Measurements from ENCODE around the gene LHFPL3.

LHFPL3 gene

GRCh38 chr7:104857458-104858425, 529.3 kb downstream of the LHFPL3 start:
- DNase-seq, result no peak

DNA sequence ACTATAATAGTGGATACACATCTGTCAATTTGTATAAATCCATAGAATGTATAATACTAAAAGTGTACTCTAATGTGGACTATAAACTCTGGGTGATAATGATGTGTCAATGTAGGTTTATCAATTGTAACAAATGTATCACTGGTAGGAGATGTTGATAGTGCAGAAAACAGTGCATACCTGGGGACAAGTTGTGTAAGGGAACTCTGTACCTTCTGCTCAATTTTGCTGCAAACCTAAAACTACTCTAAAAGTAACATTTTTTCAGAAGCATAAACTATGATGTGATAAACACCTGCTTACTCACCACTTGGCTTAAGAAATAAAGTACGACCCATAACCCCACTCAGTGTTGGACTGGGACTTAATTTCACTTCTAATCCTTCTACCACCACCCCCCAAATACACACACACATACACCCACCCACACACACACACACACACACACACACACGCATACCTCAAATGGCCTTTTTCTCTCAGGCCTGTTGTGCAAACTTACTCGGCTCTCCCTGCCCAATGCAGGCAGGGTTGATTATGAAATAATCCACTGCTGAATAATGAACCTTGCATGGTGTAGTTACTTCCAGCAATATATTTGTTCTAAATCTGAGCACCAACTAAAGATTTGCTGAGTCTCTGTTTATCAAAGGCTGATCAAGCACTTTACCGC, 531.5 kb downstream of the LHFPL3 start:
- no peak for DNase-seq

DNA sequence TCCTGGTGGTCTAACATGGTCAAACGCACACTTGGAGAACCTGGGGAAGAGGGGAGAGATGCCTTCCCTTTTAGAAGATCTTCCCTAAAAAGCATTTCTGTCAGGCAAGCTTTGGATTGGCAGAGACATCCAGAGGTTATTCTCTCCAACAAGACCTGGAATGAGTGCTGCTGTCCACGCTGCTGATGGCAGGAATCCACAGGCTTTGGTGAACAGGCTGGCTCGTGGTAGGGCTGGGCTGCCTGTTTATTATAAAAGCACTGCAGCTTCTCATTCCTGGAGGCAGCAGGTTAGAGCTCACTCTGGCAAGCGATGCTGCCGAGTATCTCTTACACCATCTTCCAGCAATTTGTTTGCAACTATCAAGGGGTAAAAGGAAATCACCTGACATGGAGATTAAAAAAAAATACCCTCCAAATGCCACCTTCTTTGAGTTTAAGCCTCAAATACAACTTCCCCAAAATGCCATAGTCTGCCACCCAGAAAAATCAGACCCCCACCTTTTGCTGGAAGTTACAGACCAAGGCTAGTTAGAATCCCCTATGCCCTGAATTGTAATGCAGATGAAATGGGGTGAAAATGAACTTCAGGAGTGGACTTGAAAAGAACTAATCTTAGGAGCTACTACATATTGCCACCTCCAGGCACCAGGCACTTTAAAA, 533.5 kb downstream of the LHFPL3 start:
- DNase-seq, result no peak

DNA sequence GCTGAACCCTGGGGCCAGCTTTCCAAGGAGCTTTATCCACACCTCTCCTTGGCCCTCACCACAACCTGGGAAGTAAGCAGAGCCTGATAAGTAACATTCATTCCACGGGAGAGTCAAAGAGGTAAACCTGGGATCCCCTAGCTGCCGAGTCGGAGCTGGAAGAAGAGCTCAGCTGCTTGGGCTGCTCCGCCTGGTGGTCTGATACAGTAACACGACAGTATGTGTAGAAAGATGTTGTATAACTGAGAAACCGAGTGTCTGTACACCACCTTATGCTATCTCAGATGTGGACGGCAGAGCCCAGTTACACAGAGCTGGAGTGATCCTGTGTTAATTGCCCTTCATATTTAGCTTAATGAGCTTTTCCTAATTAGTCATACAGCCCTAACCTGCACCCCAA, 534.3 kb downstream of the LHFPL3 start:
- no peak for DNase-seq

DNA sequence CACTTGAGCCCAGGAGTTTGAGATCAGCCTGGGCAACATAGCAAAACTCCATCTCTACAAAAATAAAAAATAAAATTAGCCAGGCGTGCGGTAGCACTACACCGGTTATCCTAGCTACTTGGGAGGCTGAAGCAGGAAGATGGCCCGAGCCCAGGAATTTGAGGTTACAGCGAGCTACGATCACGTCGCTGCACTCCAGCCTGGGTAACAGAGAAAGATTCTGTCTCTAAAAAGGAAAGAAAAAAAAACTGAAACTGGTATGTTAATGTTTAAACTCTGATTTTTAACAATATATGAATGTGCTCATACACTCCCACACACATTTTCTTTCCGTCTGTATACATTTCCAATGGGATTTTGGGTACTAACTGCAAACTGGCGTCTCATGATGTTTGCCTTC, 545.0 kb downstream of the LHFPL3 start:
- DNase-seq, result no peak

DNA sequence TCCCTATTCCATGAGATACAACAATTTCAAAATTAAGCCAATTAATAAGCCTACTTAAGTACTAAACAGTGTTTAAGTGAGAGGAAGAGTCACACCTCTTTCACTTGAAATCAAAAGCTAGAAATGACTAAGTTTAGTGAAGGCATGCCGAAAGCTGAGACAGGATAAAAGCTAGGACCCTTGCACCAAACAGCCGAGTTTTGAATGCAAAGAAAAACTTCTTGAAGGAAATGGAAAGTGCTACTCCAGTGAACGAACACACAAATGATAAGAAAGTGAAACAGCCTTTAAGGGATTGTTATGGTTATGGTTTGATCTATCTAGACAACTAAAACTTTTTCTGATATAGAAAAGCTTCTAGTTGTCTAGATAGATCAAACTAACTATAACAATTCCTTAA, 550.2 kb downstream of the LHFPL3 start:
- no peak for DNase-seq

DNA sequence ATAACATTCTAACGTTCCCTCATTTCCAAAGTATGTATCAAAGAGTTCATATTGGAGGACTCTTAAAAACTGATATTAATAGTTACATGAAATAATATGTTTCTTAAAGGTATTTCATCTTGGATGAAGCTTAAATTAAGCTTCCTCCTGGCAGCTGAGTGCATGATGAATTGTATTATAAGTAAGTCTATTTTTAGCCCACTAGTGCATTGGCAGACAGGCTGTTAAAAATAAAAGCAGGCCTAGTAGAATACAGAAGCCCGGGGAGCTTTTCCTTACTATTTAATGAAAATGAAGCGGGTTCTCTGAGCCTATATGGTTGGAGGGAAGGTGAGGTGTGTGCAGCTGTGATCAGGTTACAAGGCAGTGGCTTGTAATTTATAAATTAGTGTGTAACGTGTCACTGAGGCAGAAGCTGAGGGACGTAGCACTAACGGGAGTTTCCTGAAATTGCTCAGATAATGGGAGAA, 554.9 kb downstream of the LHFPL3 start:
- DNase-seq, result no peak

DNA sequence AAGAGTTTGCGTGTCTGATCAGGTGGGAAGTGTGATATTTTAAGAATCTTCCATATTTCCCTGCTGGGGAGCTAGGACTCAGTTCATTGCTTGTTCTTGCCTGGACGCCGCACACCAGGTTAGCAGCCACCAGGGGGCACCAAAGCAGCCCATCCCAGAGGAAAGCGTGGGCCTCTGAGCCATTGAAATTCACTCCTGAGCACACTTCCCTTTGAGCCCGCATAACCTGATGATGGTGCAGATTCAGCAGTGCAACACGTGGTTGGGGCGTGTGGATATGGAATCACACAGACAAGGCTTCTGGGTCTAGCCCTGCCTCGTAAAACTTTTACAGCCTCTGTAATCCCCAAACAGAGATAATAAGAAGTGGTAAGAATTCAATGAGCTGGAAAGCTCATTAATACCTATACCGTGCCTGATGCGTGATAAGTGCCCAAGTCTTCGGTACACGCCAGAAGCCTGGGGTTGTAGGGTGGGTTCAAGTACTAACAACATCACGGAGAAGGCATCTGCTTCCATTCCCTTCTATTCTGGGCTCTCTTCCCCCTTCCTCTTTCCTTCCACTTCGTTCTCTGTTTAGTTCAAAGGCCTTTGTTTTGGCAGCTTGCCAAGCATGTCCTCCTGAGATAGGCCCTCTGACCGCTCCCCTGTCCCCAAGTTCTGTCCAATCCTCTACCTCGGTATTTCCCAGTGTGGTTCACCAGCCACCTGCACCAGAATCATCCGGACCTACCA, 555.5 kb downstream of the LHFPL3 start:
- DNase-seq, result peak; percentile 79

- DNase-seq, result no peak
These were observed 558.2 kb downstream of the LHFPL3 start for GRCh38 chr7:104886651-104887050.

DNA sequence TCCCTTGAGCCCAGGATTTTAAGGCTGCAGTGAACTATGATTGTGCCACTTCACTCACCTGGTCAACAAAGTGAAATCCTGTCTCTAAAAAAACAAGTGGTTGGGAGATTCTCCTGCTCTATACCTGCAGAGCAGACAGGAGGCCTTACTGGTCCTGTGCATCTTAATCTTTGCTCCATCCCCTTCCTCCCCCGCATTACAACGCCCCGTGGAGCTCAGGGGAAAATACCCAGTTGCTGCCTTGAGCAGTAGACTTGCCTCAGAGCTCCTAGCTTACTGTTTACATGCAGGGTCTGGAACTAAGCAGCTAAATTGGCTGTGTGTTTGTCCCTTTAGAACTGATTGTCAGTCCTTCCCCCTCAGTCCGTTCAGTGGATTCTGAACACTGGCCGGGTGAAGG, 561.8 kb downstream of the LHFPL3 start:
- DNase-seq, result no peak

DNA sequence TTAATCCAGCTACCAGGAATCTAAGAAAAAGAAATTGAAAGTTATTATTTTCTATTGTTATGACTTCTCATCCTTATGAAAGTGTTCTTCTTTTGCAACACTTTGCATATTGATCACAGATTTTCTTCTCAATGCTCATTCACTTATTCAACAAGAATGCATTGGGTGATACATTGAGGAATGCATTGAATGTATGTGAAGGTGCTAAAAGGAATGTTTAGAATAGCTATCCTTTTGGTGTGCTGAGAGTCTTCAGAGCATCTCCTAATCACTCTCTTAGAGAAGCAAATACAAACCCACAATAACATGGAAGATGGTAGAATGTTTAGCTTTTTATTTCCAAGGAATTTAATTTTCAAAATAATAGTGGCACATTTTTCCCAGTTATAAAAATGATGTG, 563.5 kb downstream of the LHFPL3 start:
- DNase-seq, result no peak

GRCh38 chr7:104894314-104894713, 565.9 kb downstream of the LHFPL3 start:
- DNase-seq, result no peak

GRCh38 chr7:104894726-104895521, 566.5 kb downstream of the LHFPL3 start:
- no peak for DNase-seq

- no peak for DNase-seq
These were observed 567.3 kb downstream of the LHFPL3 start for GRCh38 chr7:104895522-104896236.

DNA sequence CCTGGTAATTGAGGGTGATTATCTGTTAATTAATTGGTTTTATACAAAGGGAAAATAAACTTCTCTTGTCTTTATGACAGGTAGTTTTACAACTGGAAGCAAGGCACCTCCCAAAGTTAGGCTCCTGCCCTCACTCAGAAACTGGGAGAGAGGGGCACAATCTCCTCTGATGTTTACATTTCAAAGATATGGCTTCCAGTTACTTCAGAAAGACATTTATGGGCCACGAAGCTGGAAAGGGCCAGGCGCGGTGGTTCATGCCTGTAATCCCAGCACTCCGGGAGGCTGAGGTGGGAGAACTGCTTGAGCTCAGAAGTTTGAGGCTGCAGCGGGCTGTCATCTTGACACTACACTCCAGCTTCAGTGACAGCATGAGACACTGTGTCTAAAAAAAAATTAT, 570.0 kb downstream of the LHFPL3 start:
- DNase-seq, result no peak

- DNase-seq, result no peak
These were observed 572.3 kb downstream of the LHFPL3 start for GRCh38 chr7:104900525-104901239.

DNA sequence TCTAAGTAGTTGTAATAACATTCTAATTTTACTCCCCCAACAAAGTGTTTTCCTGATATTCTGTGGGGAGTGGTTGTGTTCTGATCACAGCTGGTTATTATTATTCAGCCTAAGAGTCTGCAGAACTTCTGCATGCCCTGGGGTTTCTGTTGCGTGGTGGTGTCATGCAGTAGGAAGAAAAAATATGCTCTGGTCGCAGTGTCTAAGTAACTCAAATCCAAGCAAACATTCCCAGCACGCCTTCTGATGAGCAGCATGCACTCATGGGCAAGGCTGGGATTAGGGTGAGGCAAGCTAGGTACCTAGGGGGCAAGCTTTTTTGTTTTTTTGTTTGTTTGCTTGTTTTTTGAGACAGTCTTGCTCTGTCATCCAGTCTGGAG, 572.8 kb downstream of the LHFPL3 start:
- no peak for DNase-seq

DNA sequence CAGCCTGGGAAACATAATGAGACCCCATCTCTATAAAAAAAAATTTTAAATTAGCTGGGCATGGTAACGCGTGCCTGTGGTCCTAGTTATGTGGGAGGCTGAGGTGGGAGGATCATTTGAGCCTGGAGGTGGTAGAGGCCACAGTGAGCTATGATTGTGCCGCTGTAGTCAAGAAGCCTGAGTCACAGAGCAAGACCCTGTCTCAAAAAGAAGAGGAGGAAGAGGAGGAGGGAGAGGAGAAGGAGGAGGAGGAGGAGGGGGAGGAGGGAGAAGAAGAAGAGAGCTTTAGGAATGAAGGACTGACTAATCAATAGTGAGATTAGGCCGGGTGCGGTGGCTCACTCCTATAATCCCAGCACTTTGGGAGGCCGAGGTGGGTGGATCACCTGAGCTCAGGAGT, 573.8 kb downstream of the LHFPL3 start:
- no peak for DNase-seq

- no peak for DNase-seq
These were observed 574.6 kb downstream of the LHFPL3 start for GRCh38 chr7:104903044-104903443.

DNA sequence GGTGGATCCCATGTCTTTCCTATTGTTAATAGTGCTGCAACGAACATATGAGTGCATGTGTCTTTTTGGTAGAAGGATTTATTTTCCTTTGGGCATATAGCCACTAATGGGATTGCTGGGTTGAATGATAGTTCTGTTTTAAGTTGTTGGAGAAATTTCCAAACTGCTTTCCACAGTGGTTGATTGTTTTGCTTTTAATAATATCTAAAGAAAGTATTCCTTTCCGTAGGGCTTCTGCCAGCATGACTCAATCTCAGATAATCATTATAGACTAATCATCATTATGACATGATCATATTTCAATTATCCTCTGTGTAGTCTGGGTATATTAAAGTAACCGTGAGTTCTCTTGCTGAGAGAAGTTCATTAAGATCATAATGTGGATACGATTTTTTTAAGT, 575.4 kb downstream of the LHFPL3 start:
- no peak for DNase-seq

- DNase-seq, result no peak
These were observed 577.6 kb downstream of the LHFPL3 start for GRCh38 chr7:104906032-104906431.
